ENCODE data around the gene PRKG1.
"Not testable (repeated sequence)": the region's sequence is repeated elsewhere in the genome, so short reads cannot be mapped to it uniquely, and the experiment has no call there.

PRKG1 gene

GRCh38 chr10:51718804-51719291 is 644.6 kb downstream of the PRKG1 start:
- Mint-ChIP-seq H3K36me3 (ENCODE audit: low read depth) (no peaks in the 10 kb centered on the region), H3K27me3 (peaks cover 12% of the 10 kb centered on the region), H3K9me3 (no peaks in the 10 kb centered on the region), H3K27ac (no peak overlapping the region), H3K4me1 (ENCODE audit: low read depth) (no peaks in the 10 kb centered on the region), H3K4me3 (no peak overlapping the region)

- Mint-ChIP-seq H3K27me3 (peaks cover 5% of the 10 kb centered on the region), H3K27ac (no peak overlapping the region)
Observed at GRCh38 chr10:51724038-51724437, 649.8 kb downstream of the PRKG1 start.

DNA sequence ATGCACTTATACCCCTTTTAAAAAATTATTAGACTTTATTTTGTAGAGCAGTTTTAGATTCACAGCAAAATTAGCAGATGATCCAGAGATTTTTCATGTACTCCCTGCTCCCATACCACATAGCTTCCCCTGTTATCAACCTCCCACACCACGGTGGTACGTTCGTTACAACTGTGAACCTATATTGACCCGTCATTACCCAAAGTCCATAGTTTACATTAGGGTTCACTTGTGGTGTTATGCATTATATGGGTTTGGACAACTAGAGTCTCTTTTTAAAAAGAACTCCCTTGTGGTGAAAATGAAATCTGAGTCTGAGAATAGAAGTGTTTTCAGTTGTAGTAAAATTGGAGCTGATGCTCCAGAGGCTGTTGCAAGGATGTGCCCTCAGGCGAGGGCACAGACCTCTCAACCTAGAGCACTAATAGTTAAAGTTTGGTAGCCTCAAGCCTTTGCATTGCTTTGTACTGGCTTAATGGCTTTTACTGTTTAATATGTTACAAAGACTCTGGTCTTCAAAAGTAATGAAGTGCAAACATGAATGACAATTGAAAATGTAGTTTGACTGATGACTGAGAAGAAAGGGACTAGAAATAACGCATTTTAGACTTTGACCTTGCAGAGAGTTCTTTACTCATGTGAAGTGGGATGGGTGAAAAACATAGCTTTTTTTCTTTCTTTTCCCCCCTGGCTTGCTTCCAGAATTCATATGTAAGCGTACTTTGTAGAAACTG is 655.7 kb downstream of the PRKG1 start:
- Mint-ChIP-seq H3K36me3 (ENCODE audit: low read depth) (no peaks in the 10 kb centered on the region), H3K4me1 (ENCODE audit: low read depth) (no peaks in the 10 kb centered on the region), H3K27me3 (no peaks in the 10 kb centered on the region), H3K4me3 (no peak overlapping the region), H3K9me3 (no peaks in the 10 kb centered on the region), H3K27ac (no peak overlapping the region)

More at GRCh38 chr10:51724038-51724437, 649.8 kb downstream of the PRKG1 start:
- no peaks in the 10 kb centered on the region for H3K36me3 Mint-ChIP-seq (ENCODE audit: low read depth)
- no peaks in the 10 kb centered on the region for H3K4me1 Mint-ChIP-seq (ENCODE audit: low read depth)
- H3K9me3 Mint-ChIP-seq = no peaks in the 10 kb centered on the region
- H3K4me3 Mint-ChIP-seq = no peak overlapping the region

- Mint-ChIP-seq H3K36me3 (ENCODE audit: low read depth) (no peaks in the 10 kb centered on the region), H3K4me1 (ENCODE audit: low read depth) (no peaks in the 10 kb centered on the region), H3K27ac (no peak overlapping the region), H3K9me3 (no peaks in the 10 kb centered on the region), H3K27me3 (peaks cover 5% of the 10 kb centered on the region), H3K4me3 (no peak overlapping the region)
Observed at GRCh38 chr10:51733057-51733456, 658.8 kb downstream of the PRKG1 start.

- Mint-ChIP-seq H3K27me3 (no peaks in the 10 kb centered on the region), H3K4me1 (ENCODE audit: low read depth) (no peaks in the 10 kb centered on the region), H3K9me3 (no peaks in the 10 kb centered on the region), H3K4me3 (no peak overlapping the region), H3K36me3 (ENCODE audit: low read depth) (no peaks in the 10 kb centered on the region), H3K27ac (no peak overlapping the region)
Observed at GRCh38 chr10:51743146-51743545, 668.9 kb downstream of the PRKG1 start.

DNA sequence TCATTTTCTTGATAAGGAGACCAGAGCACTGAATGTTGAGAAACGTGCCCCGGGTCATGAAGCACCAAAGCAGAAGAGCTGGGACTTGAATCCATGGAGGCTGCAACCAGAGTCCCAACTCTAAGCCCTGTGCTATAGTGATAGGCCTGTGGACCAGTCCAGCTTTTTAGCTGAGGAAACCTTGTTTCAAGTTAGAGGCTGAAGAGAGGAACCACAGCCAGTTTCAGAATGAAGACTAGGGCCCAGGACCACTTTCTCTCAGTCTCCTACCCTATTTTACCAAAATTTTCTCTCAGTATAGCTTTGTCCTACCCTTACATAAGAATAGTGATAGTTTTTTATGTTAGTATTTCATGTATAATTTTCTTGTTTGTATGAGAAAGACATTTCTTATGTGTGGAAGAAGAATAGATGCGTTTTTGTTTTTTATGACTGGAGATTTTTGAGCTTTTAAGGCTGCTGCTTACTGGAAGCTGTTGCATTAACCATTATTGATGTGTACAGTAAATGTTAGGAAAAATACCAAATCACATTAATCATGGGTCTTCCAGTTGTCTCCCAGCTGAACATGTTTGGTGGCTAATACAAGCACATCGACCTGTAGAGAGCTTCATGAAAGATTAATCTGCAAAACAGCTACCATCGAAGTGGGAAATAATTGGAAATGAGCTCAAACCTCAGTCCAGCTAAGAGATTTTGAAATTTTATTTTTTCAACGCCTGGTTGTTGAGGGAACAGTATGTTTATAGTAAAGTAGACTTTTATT is 670.1 kb downstream of the PRKG1 start:
- no peaks in the 10 kb centered on the region for H3K27me3 Mint-ChIP-seq
- H3K9me3 Mint-ChIP-seq = no peaks in the 10 kb centered on the region
- H3K4me3 Mint-ChIP-seq = no peak overlapping the region
- no peaks in the 10 kb centered on the region for H3K4me1 Mint-ChIP-seq (ENCODE audit: low read depth)
- no peak overlapping the region for H3K27ac Mint-ChIP-seq
- H3K36me3 Mint-ChIP-seq (ENCODE audit: low read depth) = no peaks in the 10 kb centered on the region

DNA sequence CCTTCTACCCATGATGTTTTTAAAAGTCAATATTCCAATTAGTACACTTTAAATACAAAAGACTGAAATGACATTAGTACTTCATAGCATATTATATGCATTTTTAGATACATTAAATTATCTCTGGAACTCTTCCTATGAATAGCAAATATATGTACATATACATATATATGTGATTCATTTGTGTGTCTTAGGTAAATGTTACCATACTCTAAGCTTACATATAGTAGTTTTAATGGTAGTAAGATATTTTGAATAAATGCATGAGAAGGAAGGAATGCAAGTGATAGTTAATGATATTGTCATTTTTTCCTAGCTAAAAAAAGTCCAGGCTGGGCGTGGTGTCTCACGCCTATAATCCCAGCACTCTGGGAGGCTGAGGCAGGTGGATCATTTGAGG is 671.1 kb downstream of the PRKG1 start:
- Mint-ChIP-seq H3K4me1 (ENCODE audit: low read depth) (no peaks in the 10 kb centered on the region), H3K27me3 (no peaks in the 10 kb centered on the region), H3K4me3 (no peak overlapping the region), H3K9me3 (no peaks in the 10 kb centered on the region), H3K27ac (no peak overlapping the region), H3K36me3 (ENCODE audit: low read depth) (no peaks in the 10 kb centered on the region)

GRCh38 chr10:51747216-51747615 is 672.9 kb downstream of the PRKG1 start:
- Mint-ChIP-seq H3K4me3 (no peak overlapping the region), H3K4me1 (ENCODE audit: low read depth) (no peaks in the 10 kb centered on the region), H3K36me3 (ENCODE audit: low read depth) (no peaks in the 10 kb centered on the region), H3K27ac (no peak overlapping the region), H3K27me3 (no peaks in the 10 kb centered on the region), H3K9me3 (no peaks in the 10 kb centered on the region)

DNA sequence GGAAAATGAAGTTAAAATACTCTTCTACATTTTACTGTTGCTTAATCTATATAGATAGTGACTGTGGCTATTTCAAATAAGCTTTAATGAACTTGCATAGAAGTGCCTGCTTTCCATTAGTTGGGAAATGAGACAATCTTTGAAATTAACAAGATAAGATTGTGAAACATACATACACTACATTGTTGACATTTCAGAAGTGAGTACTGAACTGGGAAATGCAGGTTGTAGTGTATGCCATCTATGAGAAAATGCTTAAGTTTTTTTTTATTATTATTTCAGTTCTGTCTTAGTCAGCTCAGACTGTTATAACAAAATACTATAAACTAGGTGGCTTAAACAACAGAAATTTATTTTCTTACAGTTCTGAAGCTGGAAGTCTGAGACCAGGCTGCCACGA is 674.7 kb downstream of the PRKG1 start:
- Mint-ChIP-seq H3K9me3 (no peaks in the 10 kb centered on the region), H3K36me3 (ENCODE audit: low read depth) (no peaks in the 10 kb centered on the region), H3K4me3 (no peak overlapping the region), H3K27me3 (no peaks in the 10 kb centered on the region), H3K4me1 (ENCODE audit: low read depth) (no peaks in the 10 kb centered on the region), H3K27ac (no peak overlapping the region)

DNA sequence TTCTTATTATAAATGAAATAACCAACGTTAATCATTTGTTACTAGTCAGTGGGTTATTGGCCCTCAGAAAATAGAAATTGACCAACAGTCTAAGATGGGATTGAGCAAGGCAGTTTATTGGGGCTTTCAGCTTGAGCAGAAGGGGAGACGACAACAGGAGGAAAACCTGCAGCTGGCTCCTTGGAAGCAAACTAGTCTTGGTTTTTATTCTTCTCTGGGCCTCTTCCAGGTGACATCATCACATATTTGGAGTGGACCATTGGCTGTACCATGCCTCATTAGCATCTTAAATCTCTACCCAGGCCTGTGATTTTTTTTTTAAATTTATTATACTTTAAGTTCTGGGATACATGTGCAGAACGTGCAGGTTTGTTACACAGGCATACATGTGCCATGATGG is 684.1 kb downstream of the PRKG1 start:
- no peak overlapping the region for H3K4me3 Mint-ChIP-seq
- no peaks in the 10 kb centered on the region for H3K27me3 Mint-ChIP-seq
- no peaks in the 10 kb centered on the region for H3K4me1 Mint-ChIP-seq (ENCODE audit: low read depth)
- H3K9me3 Mint-ChIP-seq = no peaks in the 10 kb centered on the region
- no peaks in the 10 kb centered on the region for H3K36me3 Mint-ChIP-seq (ENCODE audit: low read depth)
- no peak overlapping the region for H3K27ac Mint-ChIP-seq

DNA sequence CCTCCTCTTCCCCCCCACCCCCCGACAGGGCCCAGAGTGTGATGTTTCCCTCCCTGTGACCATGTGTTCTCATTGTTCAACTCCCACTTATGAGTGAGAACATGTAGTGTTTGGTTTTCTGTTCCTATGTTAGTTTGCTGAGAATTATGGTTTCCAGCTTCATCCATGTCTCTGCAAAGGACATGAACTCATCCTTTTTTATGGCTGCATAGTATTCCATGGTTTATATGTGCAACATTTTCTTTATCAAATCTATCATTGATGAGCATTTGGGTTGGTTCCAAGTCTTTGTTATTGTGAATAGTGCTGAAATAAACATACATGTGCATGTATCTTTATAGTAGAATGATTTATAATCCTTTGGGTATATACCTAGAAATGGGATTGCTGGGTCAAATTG is 684.6 kb downstream of the PRKG1 start:
- H3K36me3 Mint-ChIP-seq (ENCODE audit: low read depth); H3K4me3 Mint-ChIP-seq; H3K27me3 Mint-ChIP-seq; H3K9me3 Mint-ChIP-seq; H3K27ac Mint-ChIP-seq; H3K4me1 Mint-ChIP-seq (ENCODE audit: low read depth): not testable (repeated sequence)

DNA sequence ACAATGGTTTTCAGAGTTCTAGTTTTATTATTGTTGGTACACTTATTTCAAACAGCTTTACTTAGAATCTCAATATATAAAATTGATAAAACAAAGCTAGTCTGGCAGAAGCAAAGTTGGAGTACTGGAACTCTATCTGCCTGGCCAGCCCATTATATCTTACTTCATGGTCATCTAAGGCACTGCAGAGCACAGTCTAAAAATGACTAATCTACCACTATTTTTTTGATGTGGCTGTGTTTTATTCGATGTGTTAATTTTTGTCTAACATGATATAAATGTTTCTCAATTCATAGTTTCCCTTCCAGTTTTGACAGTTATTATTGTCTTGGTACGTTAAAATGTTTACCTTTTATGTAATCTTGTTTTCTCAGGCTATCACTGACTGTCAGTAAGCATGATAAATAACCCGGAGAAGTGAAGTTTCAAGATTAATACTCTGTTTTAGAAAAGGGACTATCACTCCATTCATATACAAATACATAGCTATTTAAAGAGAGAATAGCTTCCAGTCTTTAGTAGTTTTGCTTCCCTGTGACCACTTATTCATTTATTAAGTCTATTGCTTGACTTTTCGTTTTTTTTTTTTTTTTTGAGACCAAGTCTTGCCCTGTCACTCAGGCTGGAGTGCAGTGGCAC is 685.7 kb downstream of the PRKG1 start:
- Mint-ChIP-seq H3K9me3 (no peaks in the 10 kb centered on the region), H3K27me3 (no peaks in the 10 kb centered on the region), H3K4me3 (no peak overlapping the region), H3K4me1 (ENCODE audit: low read depth) (no peaks in the 10 kb centered on the region), H3K36me3 (ENCODE audit: low read depth) (no peaks in the 10 kb centered on the region), H3K27ac (no peak overlapping the region)

DNA sequence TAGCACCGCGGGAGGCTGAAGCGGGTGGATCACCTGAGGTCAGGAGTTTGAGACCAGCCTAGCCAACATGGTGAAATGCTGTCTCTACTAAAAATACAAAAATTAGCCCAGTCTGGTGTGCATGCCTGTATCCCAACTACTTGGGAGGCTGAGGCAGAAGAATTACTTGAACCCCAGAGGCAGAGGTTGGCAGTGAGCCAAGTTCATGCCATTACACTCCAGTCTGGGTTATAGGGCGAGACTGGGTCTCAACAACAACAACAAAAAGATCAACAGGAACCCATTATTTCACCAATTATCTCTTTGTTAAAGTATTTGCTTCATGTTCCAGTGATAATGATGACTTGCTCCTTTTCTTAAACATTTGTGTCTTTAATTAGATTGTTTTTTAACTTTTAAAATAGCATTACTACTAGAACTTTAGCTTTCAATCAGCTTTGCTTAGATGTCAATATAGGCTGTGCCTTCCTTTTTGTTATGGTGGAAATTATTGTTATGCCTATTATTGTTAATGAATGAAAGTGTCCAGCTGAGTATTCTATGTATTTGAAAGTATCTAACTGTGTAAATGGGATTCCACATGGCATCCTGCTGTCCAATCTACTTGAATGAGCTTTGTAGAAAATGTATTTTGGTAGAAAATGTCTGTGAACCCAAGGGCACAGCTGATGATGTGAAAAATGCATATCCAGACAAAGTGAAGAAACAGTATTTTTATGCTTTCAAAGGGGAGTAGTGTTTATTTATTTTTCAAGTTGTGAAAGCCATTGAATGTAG is 686.8 kb downstream of the PRKG1 start:
- H3K27ac Mint-ChIP-seq = no peak overlapping the region
- H3K4me3 Mint-ChIP-seq = no peak overlapping the region
- no peaks in the 10 kb centered on the region for H3K9me3 Mint-ChIP-seq
- no peaks in the 10 kb centered on the region for H3K27me3 Mint-ChIP-seq
- no peaks in the 10 kb centered on the region for H3K36me3 Mint-ChIP-seq (ENCODE audit: low read depth)
- no peaks in the 10 kb centered on the region for H3K4me1 Mint-ChIP-seq (ENCODE audit: low read depth)

- Mint-ChIP-seq H3K4me3 (no peak overlapping the region), H3K4me1 (ENCODE audit: low read depth) (no peaks in the 10 kb centered on the region), H3K36me3 (ENCODE audit: low read depth) (no peaks in the 10 kb centered on the region), H3K9me3 (peaks cover 7% of the 10 kb centered on the region), H3K27ac (no peak overlapping the region), H3K27me3 (peaks cover 9% of the 10 kb centered on the region)
Observed at GRCh38 chr10:51763746-51764145, 689.5 kb downstream of the PRKG1 start.

All from stimulated activated naive CD8-positive, alpha-beta T cell treated with anti-CD3 and anti-CD28 coated beads, Interleukin-15, Interleukin-2, amounts not matched to agents 100 ng/mL and 50 ng/mL, for 24 hours (primary cell).